ENCODE data around the gene HIPK4. TPM values are rescaled to one million over a fixed set of nuclear protein-coding genes. Genes with fewer than 3 reads are reported as not detected.
A peak's percentile ranks its signal among the peaks of the same experiment; 100 is the strongest.

The HIPK4 gene
- total and polyA plus RNA-seq, 2 of the 8 experiments (the other 6 are each of a cell fraction or from before 2014, with no cell fraction given): 0.15 to 0.57 TPM

- H4K5ac ChIP-seq (ENCODE audit: insufficient read length, low read depth, low read length): no peak overlapping the region
- H3K9ac ChIP-seq (replicated peaks in 1 of 4; ENCODE audit: extremely low read depth in 1 of 4, low read depth in 3 of 4, low read length in 3 of 4): no peak overlapping the region
- H2BK20ac ChIP-seq (ENCODE audit: low read length): no peak overlapping the region
- H3K79me1 ChIP-seq (ENCODE audit: low read depth, low read length): no peaks in the 10 kb centered on the region
- peaks cover 0 to 1% of the 10 kb centered on the region in 2 experiments for H4K20me1 ChIP-seq (replicated peaks in 1 of 2; ENCODE audit: control insufficient read depth in 1 of 2, insufficient read depth in 2 of 2, low read length in 2 of 2)
- H2AFZ ChIP-seq (ENCODE audit: low read length): no peak overlapping the region
- H3K23me2 ChIP-seq (ENCODE audit: low read depth, low read length): peaks cover 2% of the 10 kb centered on the region; the same call in 1 of the 2 replicates
- no peaks in the 10 kb centered on the region for H3K36me3 ChIP-seq (ENCODE audit: control insufficient read depth in 2 of 4, insufficient read depth in 4 of 4, low read length in 3 of 4)
- ChIA-PET POLR2A (ENCODE audit: partially characterized antibody) (interaction anchor here (0.8 to 5.4 kb wide), 6 partner anchors 9 to 32 kb away, joined by 3 to 24 read pairs (median 4); partner anchors contain the start of gene SERTAD1), CTCF (ENCODE audit: partially characterized antibody) (interaction anchor here (0.7 to 1.6 kb wide), 7 partner anchors 10 to 74 kb away, joined by 3 to 7 read pairs (median 4); no protein-coding TSS in a partner anchor)
- no peak overlapping the region for H2BK120ac ChIP-seq (replicated peaks; ENCODE audit: low read depth, low read length)
- DNase-seq (ENCODE audit: low read depth in 1 of 2, low spot score in 2 of 2) (no peak), FAIRE-seq (no peak)
- no peak overlapping the region for H3K14ac ChIP-seq (ENCODE audit: insufficient read length)
- H3K56ac ChIP-seq (replicated peaks; ENCODE audit: insufficient read length, low read depth, low read length): no peak overlapping the region
- H3K27ac ChIP-seq (ENCODE audit: low read depth, low read length): no peak overlapping the region
- TF ChIP-seq YY1 (IDR thresholded peaks at IDR 0.05; ENCODE audit: low read depth, low read length) (no peak), RNF2 (IDR thresholded peaks at IDR 0.05; ENCODE audit: borderline replicate concordance, low read depth, low read length, missing control alignments, poor library complexity, severe bottlenecking) (no peak), SP2 (IDR thresholded peaks at IDR 0.05; ENCODE audit: low read length) (no peak), TAF7 (optimal IDR thresholded peaks at IDR 0.05; ENCODE audit: borderline replicate concordance, low read depth, low read length) (no peak), JUN (IDR thresholded peaks at IDR 0.05; ENCODE audit: low read depth, low read length) (no peak), BCL11A (IDR thresholded peaks at IDR 0.05; ENCODE audit: low read depth in 2 of 2, low read length in 2 of 2) (no peak)
- H2BK12ac ChIP-seq (ENCODE audit: low read depth, low read length): peak overlapping the region; percentile 55; the same call in 1 of the 2 replicates
- no peak overlapping the region for H3K18ac ChIP-seq (ENCODE audit: extremely low read depth, low read length)
- H3K79me2 ChIP-seq (ENCODE audit: control insufficient read depth in 1 of 2, insufficient read depth in 2 of 2, low read length in 2 of 2): no peaks in the 10 kb centered on the region
- H3K4me2 ChIP-seq (ENCODE audit: insufficient read depth in 1 of 2, low read depth in 2 of 2, low read length in 2 of 2): no peak overlapping the region
- H2BK15ac ChIP-seq (ENCODE audit: low read length): 0 out of 2 replicates have a peak overlapping the region, but pooled peaks have one; percentile 16
- 0 out of 2 replicates have a peak overlapping the region, but pooled peaks have one; percentile 41 for H4K8ac ChIP-seq (ENCODE audit: extremely low read depth, insufficient read depth, low read length)
- H2BK5ac ChIP-seq (ENCODE audit: low read depth, low read length): no peak overlapping the region
- no peak overlapping the region for H4K91ac ChIP-seq (replicated peaks; ENCODE audit: insufficient read length, low read length)
- no peak overlapping the region for H3K4ac ChIP-seq (replicated peaks; ENCODE audit: insufficient read length, low read depth, low read length)
- no peak overlapping the region for H3K23ac ChIP-seq (ENCODE audit: insufficient read length)
- peaks cover 0 to 8% (median 5%) of the 10 kb centered on the region in 4 experiments; a peak in 6 of 7 replicates for H3K27me3 ChIP-seq (replicated peaks in 1 of 4; ENCODE audit: control insufficient read depth in 3 of 4, extremely low read depth in 1 of 4, insufficient read depth in 3 of 4, low read length in 3 of 4)
- no peaks in the 10 kb centered on the region for H3K9me3 ChIP-seq (ENCODE audit: insufficient read depth in 2 of 2, low read depth in 1 of 2, low read length in 1 of 2)
- 89% methylated on average over 24 of the region's 41 CpGs; no CpG with 5 or more reads in 1 of the 2 experiments for WGBS, 2 experiments (ENCODE audit: extremely low coverage in 1 of 2, insufficient coverage in 1 of 2, insufficient read length in 1 of 2, insufficient replicate concordance in 2 of 2, low coverage in 1 of 2, low lambda C conversion rate in 2 of 2, missing lambda C conversion rate in 1 of 2)
- H3K4me3 ChIP-seq (ENCODE audit: extremely low read depth in 1 of 4, insufficient read depth in 2 of 4, low read depth in 3 of 4, low read length in 4 of 4): no peak overlapping the region
- H3K4me1 ChIP-seq (replicated peaks in 1 of 4; ENCODE audit: control insufficient read depth in 3 of 4, insufficient read depth in 4 of 4, low read length in 3 of 4): peaks cover 0 to 7% (median 6%) of the 10 kb centered on the region in 4 experiments; a peak in 5 of 7 replicates
- no peak overlapping the region for H2AK5ac ChIP-seq (ENCODE audit: low read depth, low read length)
Measured at GRCh38 chr19:40393894-40394815, 4.2 kb upstream of the HIPK4 start.

Measured in H1 (cell line).